Naive thymus-derived CD4-positive, alpha-beta T cell (primary cell): Measurements from ENCODE around the gene ZNRF3. TPM values are rescaled to one million over a fixed set of nuclear protein-coding genes. Genes with fewer than 3 reads are reported as not detected.

ENCODE experiments used
- ATAC-seq: fragments of 150-1000 bp; cut with Tn5 transposase; 2 replicates; pipeline ENCODE4 v1.10.0; 2021; ENCODE audit warnings: mild to moderate bottlenecking, moderate library complexity
- CTCF ChIA-PET: fragments of 350-600 bp; sonication (Branson Sonifier 250); formaldehyde crosslinking; loops from one replicate; lab custom pipeline; 2021; ENCODE audit warnings: antibody characterized with exemption; lab: Charles Lee
- POLR2A ChIA-PET: fragments of 350-600 bp; sonication (Branson Sonifier 250); formaldehyde crosslinking; loops from one replicate; lab custom pipeline; 2021; ENCODE audit warnings: antibody characterized with exemption, inconsistent platforms; lab: Charles Lee
- DNase-seq, 9 donors: peaks; one replicate each; pipeline versions ENCODE4 v3.0.0 to v3.0.0-alpha.2; 2020 to 2022; ENCODE audit warnings: mixed read lengths in 1 of 9
- H3K27ac ChIP-seq: one replicate; pipeline ENCODE4 v1.7.0; 2013; ENCODE audit warnings: mild to moderate bottlenecking, low read depth, low read length, moderate library complexity
- H3K27me3 ChIP-seq, 2 donors: one replicate each; pipeline ENCODE4 v1.7.0; 2013; ENCODE audit warnings: low read length in 2 of 2, mild to moderate bottlenecking in 2 of 2, moderate library complexity in 2 of 2; ENCODE audit not compliant: control insufficient read depth in 2 of 2, insufficient read depth in 2 of 2
- H3K36me3 ChIP-seq, 3 experiments: 1 replicate in 2 of 3; 2 replicates in 1 of 3; pipeline ENCODE4 v1.7.0; 2013; ENCODE audit warnings: low read length in 3 of 3, mild to moderate bottlenecking in 3 of 3, moderate library complexity in 1 of 3; ENCODE audit not compliant: insufficient read depth in 3 of 3, control insufficient read depth in 2 of 3
- H3K4me1 ChIP-seq, 2 donors: one replicate each; pipeline ENCODE4 v1.7.0; 2013; ENCODE audit warnings: low read length in 2 of 2, mild to moderate bottlenecking in 2 of 2, moderate library complexity in 1 of 2; ENCODE audit not compliant: control insufficient read depth in 2 of 2, insufficient read depth in 2 of 2
- H3K4me3 ChIP-seq: 2 replicates; pipeline ENCODE4 v1.7.0; 2013; ENCODE audit warnings: mild to moderate bottlenecking, low read length
- H3K9me3 ChIP-seq, 3 experiments: 1 replicate in 2 of 3; 2 replicates in 1 of 3; pipeline ENCODE4 v1.7.0; 2013; ENCODE audit warnings: low read length in 3 of 3; ENCODE audit not compliant: control insufficient read depth in 2 of 3
- H3K27ac Mint-ChIP-seq, 9 donors: one replicate each; pipeline ENCODE4 v1.8.0; 2020 to 2022; ENCODE audit warnings: mixed read lengths in 9 of 9, mild to moderate bottlenecking in 8 of 9, moderate library complexity in 5 of 9, inconsistent platforms in 2 of 9
- H3K27me3 Mint-ChIP-seq, 5 donors: one replicate each; pipeline ENCODE4 v1.8.0; 2021 to 2022; ENCODE audit warnings: mixed read lengths in 5 of 5, mild to moderate bottlenecking in 1 of 5
- H3K36me3 Mint-ChIP-seq, 5 donors: one replicate each; pipeline ENCODE4 v1.8.0; 2020 to 2022; ENCODE audit warnings: mixed read lengths in 5 of 5, mild to moderate bottlenecking in 3 of 5, inconsistent platforms in 1 of 5
- H3K4me1 Mint-ChIP-seq, 7 donors: one replicate each; pipeline ENCODE4 v1.8.0; 2020 to 2022; ENCODE audit warnings: mixed read lengths in 7 of 7, mild to moderate bottlenecking in 3 of 7, inconsistent platforms in 1 of 7
- H3K4me3 Mint-ChIP-seq, 10 donors: one replicate each; pipeline ENCODE4 v1.8.0; 2020 to 2022; ENCODE audit warnings: mild to moderate bottlenecking in 10 of 10, mixed read lengths in 10 of 10, moderate library complexity in 6 of 10, inconsistent platforms in 2 of 10
- H3K9me3 Mint-ChIP-seq, 11 donors: one replicate each; pipeline ENCODE4 v1.8.0; 2020 to 2022; ENCODE audit warnings: mixed read lengths in 11 of 11, mild to moderate bottlenecking in 4 of 11, inconsistent platforms in 1 of 11, moderate library complexity in 1 of 11
- intact Hi-C, 2 donors: fragments of 100-400 bp; cut with micrococcal nuclease; formaldehyde crosslinking; loops; one replicate each; pipeline ENCODE4 v1.15.1; 2023
- polyA plus RNA-seq, 2 donors: library from polyadenylated mRNA; unstranded; fragments of 300-500 nt; fragmentation: Illumina TruSeq; gene quantifications; one replicate each; pipeline ENCODE4 v1.2.3, GENCODE V29; 2021
- total RNA-seq, 6 experiments: library from RNA in 5 of 6; stranded (reverse) in 5 of 6; gene quantifications; 1 replicate in 5 of 6; 2 replicates in 1 of 6; pipeline ENCODE4 v1.2.3 and lab custom pipeline; 2021 to 2026

Gene ZNRF3
- total and polyA plus RNA-seq, 7 experiments from 2014 or later = 0.22 to 0.98 (median 0.63) TPM

DNA sequence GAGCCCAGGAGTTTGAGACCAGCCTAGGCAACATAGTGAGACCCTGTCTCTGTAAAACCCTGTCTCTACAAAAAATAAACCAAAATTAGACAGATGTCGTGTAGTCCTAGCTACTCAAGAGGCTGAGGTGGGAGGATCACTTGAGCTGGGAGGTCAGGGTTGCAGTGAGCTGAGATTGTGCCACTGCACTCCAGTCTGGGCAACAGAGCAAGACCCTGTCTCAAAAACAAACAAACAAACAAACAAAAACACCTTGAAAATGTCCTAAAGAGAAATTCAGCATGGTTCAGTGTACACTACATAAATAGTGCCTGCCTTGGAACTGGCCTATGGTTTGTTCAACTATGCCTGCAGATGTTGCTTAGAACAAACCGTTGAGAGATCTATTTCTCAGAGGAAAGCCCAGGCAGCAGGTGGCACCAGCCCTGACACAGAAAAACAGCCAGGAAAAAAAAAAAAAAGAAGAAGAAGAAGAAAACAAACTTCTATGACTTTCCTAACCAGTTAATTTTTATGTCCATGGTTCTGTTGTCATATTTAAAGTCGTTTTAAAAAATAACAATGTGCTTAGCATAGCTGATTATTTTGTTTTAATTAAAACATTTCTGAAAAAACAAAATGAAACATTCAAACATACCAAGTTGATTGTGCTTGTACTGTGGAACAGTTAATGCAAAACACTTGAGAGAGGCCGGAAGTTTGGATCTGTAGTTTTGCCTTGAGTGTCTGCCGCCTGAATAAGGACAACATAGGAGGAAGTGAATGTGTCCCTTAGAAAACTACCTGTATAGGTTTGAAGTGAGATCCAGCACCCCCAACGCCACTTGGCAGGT, 194.9 kb downstream of the ZNRF3 start:
- Histone ChIP-seq H3K36me3 (no peaks in the 10 kb centered on the region), H3K4me3 (no peak overlapping the region), H3K4me1 (peaks cover 9 to 14% of the 10 kb centered on the region in 2 donors), H3K27ac (no peak overlapping the region), H3K27me3 (peaks cover 17 to 26% of the 10 kb centered on the region in 2 donors), H3K9me3 (no peaks in the 10 kb centered on the region)
- POLR2A ChIA-PET = interaction anchor here (0.6 kb wide), 1 partner anchor 28 kb away, joined by 3 read pairs; no protein-coding TSS in a partner anchor
- Mint-ChIP-seq H3K27me3 (peaks cover 32 to 73% (median 57%) of the 10 kb centered on the region in 5 donors), H3K27ac (no peak overlapping the region), H3K4me1 (peaks cover 0 to 10% (median 7%) of the 10 kb centered on the region in 7 donors), H3K9me3 (no peaks in the 10 kb centered on the region), H3K4me3 (no peak overlapping the region), H3K36me3 (peaks cover 0 to 3% (median 0%) of the 10 kb centered on the region in 5 donors)
- CTCF ChIA-PET = no interaction called here
- intact Hi-C loops = no loop called here
- no peak for DNase-seq
- no peak for ATAC-seq

- ChIA-PET POLR2A (no interaction called here), CTCF (no interaction called here)
- intact Hi-C loops = no loop called here
- H3K4me3 ChIP-seq = no peak overlapping the region
- no peak overlapping the region for H3K27ac ChIP-seq
- ATAC-seq (no peak), DNase-seq (no peak)
- peaks cover 34 to 70% (median 57%) of the 10 kb centered on the region in 5 donors for H3K27me3 Mint-ChIP-seq
- peaks cover 3 to 8% of the 10 kb centered on the region in 2 donors for H3K4me1 ChIP-seq
- H3K9me3 Mint-ChIP-seq = no peaks in the 10 kb centered on the region
- H3K4me1 Mint-ChIP-seq = peaks cover 0 to 9% (median 5%) of the 10 kb centered on the region in 7 donors
- no peak overlapping the region for H3K4me3 Mint-ChIP-seq
- peaks cover 0 to 3% (median 0%) of the 10 kb centered on the region in 5 donors for H3K36me3 Mint-ChIP-seq
- H3K36me3 ChIP-seq = no peaks in the 10 kb centered on the region
- no peak overlapping the region for H3K27ac Mint-ChIP-seq
- no peaks in the 10 kb centered on the region for H3K9me3 ChIP-seq
- H3K27me3 ChIP-seq = peaks cover 13 to 22% of the 10 kb centered on the region in 2 donors
These were observed 195.5 kb downstream of the ZNRF3 start for GRCh38 chr22:29078869-29079207.

DNA sequence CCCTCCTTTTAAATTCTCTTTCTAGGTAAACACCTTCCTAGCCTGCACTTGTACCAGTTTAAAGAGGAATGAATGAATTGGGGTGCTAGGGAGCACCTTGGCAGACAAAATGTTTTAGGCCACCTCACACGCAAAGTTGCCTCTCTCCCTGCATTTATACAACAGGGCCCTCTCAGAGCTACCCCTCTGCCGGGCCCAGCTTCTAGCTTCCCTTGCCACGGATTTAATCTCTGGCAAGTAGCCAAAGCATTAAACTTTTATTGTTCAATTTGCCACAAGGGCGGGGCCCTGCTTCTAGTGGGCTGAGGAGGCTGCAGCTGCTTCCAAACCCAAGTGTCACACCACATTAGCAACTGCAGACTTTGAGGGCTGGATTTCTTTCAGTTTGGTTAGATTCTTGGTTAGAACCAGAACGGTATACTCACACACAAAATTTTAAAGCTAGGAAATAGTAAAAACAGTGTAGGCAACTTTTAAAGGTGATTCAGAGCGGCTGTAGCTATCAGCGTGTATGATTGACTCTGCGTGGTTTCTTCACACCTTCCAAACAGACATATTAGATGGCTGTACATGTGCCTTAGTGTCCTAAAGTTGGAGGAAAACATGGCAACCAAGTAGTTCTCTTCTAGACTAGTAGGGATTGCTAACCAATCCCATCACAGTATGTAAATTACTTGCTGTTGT, 196.0 kb downstream of the ZNRF3 start:
- Histone ChIP-seq H3K27ac (no peak overlapping the region), H3K36me3 (no peaks in the 10 kb centered on the region), H3K27me3 (peaks cover 9 to 16% of the 10 kb centered on the region in 2 donors), H3K4me1 (peaks cover 0 to 3% of the 10 kb centered on the region in 2 donors), H3K9me3 (no peaks in the 10 kb centered on the region), H3K4me3 (no peak overlapping the region)
- no peak overlapping the region for H3K4me3 Mint-ChIP-seq
- peaks cover 0 to 4% (median under 1%) of the 10 kb centered on the region in 7 donors for H3K4me1 Mint-ChIP-seq
- peaks cover 29 to 65% (median 52%) of the 10 kb centered on the region in 5 donors for H3K27me3 Mint-ChIP-seq
- no peak overlapping the region for H3K27ac Mint-ChIP-seq
- intact Hi-C loops = no loop called here
- no peak for DNase-seq
- H3K9me3 Mint-ChIP-seq = no peaks in the 10 kb centered on the region
- ChIA-PET POLR2A (no interaction called here), CTCF (no interaction called here)
- peaks cover 0 to 3% (median 0%) of the 10 kb centered on the region in 5 donors for H3K36me3 Mint-ChIP-seq
- ATAC-seq = no peak

- Histone ChIP-seq H3K4me3 (no peak overlapping the region), H3K27me3 (peaks cover 4 to 6% of the 10 kb centered on the region in 2 donors), H3K4me1 (no peaks in the 10 kb centered on the region), H3K36me3 (no peaks in the 10 kb centered on the region), H3K9me3 (no peaks in the 10 kb centered on the region), H3K27ac (no peak overlapping the region)
- ChIA-PET POLR2A (no interaction called here), CTCF (no interaction called here)
- peaks cover 0 to 2% (median 0%) of the 10 kb centered on the region in 7 donors for H3K4me1 Mint-ChIP-seq
- DNase-seq (no peak), ATAC-seq (no peak)
- intact Hi-C loops = no loop called here
- H3K9me3 Mint-ChIP-seq = no peaks in the 10 kb centered on the region
- H3K27ac Mint-ChIP-seq = no peak overlapping the region
- peaks cover 23 to 58% (median 42%) of the 10 kb centered on the region in 5 donors for H3K27me3 Mint-ChIP-seq
- peaks cover 0 to 3% (median 0%) of the 10 kb centered on the region in 5 donors for H3K36me3 Mint-ChIP-seq
- no peak overlapping the region for H3K4me3 Mint-ChIP-seq
These were observed 197.0 kb downstream of the ZNRF3 start for GRCh38 chr22:29080106-29080975.

- H3K4me3 ChIP-seq = no peak overlapping the region
- POLR2A ChIA-PET = no interaction called here
- no peaks in the 10 kb centered on the region for H3K36me3 ChIP-seq
- no peaks in the 10 kb centered on the region for H3K4me1 ChIP-seq
- Mint-ChIP-seq H3K27me3 (peaks cover 15 to 49% (median 31%) of the 10 kb centered on the region in 5 donors), H3K27ac (no peak overlapping the region), H3K4me3 (no peak overlapping the region), H3K9me3 (no peaks in the 10 kb centered on the region), H3K36me3 (peaks cover 0 to 3% (median 0%) of the 10 kb centered on the region in 5 donors), H3K4me1 (peaks cover 0 to 2% (median 0%) of the 10 kb centered on the region in 7 donors)
- CTCF ChIA-PET = no interaction called here
- intact Hi-C loops = no loop called here
- no peaks in the 10 kb centered on the region for H3K9me3 ChIP-seq
- H3K27ac ChIP-seq = no peak overlapping the region
- ATAC-seq (no peak), DNase-seq (no peak)
- no peaks in the 10 kb centered on the region for H3K27me3 ChIP-seq
These were observed 198.3 kb downstream of the ZNRF3 start for GRCh38 chr22:29081517-29082236.
